Measurements from ENCODE around the gene ZCCHC7.
A peak's percentile ranks its signal among the peaks of the same experiment; 100 is the strongest.
"Not testable (repeated sequence)": the region's sequence is repeated elsewhere in the genome, so short reads cannot be mapped to it uniquely, and the experiment has no call there.

Gene ZCCHC7

GRCh38 chr9:37157726-37158377 lies 37.5 kb downstream of the ZCCHC7 start:
- Histone ChIP-seq H3K9me3 (ENCODE audit: insufficient read depth, low read length) (no peaks in the 10 kb centered on the region), H3K27ac (ENCODE audit: low read length) (no peak overlapping the region), H3K79me2 (ENCODE audit: low read length) (peaks cover 18% of the 10 kb centered on the region; the same call in 1 of the 2 replicates), H2AFZ (ENCODE audit: low read depth, low read length) (no peak overlapping the region), H3K36me3 (replicated peaks; ENCODE audit: low read depth, low read length) (peaks cover 26% of the 10 kb centered on the region), H3K4me2 (ENCODE audit: low read length) (no peak overlapping the region), H3K9ac (ENCODE audit: low read length) (no peak overlapping the region), H3K4me3 (ENCODE audit: low read length) (no peak overlapping the region), H4K20me1 (ENCODE audit: insufficient read depth, low read length) (peaks cover 5% of the 10 kb centered on the region; the same call in 1 of the 2 replicates), H3K4me1 (ENCODE audit: low read length) (peaks cover 4% of the 10 kb centered on the region), H3K27me3 (ENCODE audit: low read depth, low read length) (no peaks in the 10 kb centered on the region)
- TF ChIP-seq EZH2phosphoT487 (IDR thresholded peaks at IDR 0.05; ENCODE audit: low read depth) (no peak), CTCF (IDR thresholded peaks at IDR 0.05; ENCODE audit: low read depth, low read length) (no peak)

GRCh38 chr9:37163299-37163698 lies 42.9 kb downstream of the ZCCHC7 start:
- H3K9ac ChIP-seq (ENCODE audit: low read length) = no peak overlapping the region
- peaks cover 7% of the 10 kb centered on the region; the same call in 1 of the 2 replicates for H3K79me2 ChIP-seq (ENCODE audit: low read length)
- peaks cover 13% of the 10 kb centered on the region for H3K4me1 ChIP-seq (ENCODE audit: low read length)
- H2AFZ ChIP-seq (ENCODE audit: low read depth, low read length) = no peak overlapping the region
- TF ChIP-seq CTCF (IDR thresholded peaks at IDR 0.05; ENCODE audit: low read depth, low read length) = no peak
- TF ChIP-seq EZH2phosphoT487 (IDR thresholded peaks at IDR 0.05; ENCODE audit: low read depth) = no peak
- H3K36me3 ChIP-seq (replicated peaks; ENCODE audit: low read depth, low read length) = peaks cover 16% of the 10 kb centered on the region
- H3K4me2 ChIP-seq (ENCODE audit: low read length) = peak overlapping the region; percentile 18; the same call in 1 of the 2 replicates
- no peak overlapping the region for H3K27ac ChIP-seq (ENCODE audit: low read length)
- no peaks in the 10 kb centered on the region for H3K27me3 ChIP-seq (ENCODE audit: low read depth, low read length)
- H4K20me1 ChIP-seq (ENCODE audit: insufficient read depth, low read length) = no peaks in the 10 kb centered on the region
- no peak overlapping the region for H3K4me3 ChIP-seq (ENCODE audit: low read length)
- H3K9me3 ChIP-seq (ENCODE audit: insufficient read depth, low read length) = no peaks in the 10 kb centered on the region

- H3K9me3 ChIP-seq (ENCODE audit: insufficient read depth, low read length); H2AFZ ChIP-seq (ENCODE audit: low read depth, low read length); H3K4me3 ChIP-seq (ENCODE audit: low read length); H3K27me3 ChIP-seq (ENCODE audit: low read depth, low read length); H3K9ac ChIP-seq (ENCODE audit: low read length); H3K27ac ChIP-seq (ENCODE audit: low read length); H4K20me1 ChIP-seq (ENCODE audit: insufficient read depth, low read length); H3K4me2 ChIP-seq (ENCODE audit: low read length); H3K79me2 ChIP-seq (ENCODE audit: low read length): not testable (repeated sequence)
- Histone ChIP-seq H3K36me3 (replicated peaks; ENCODE audit: low read depth, low read length) (peaks cover 22% of the 10 kb centered on the region), H3K4me1 (ENCODE audit: low read length) (peaks cover 13% of the 10 kb centered on the region)
These were observed 44.0 kb downstream of the ZCCHC7 start for GRCh38 chr9:37164335-37164734.

GRCh38 chr9:37165644-37166043 lies 45.3 kb downstream of the ZCCHC7 start:
- Histone ChIP-seq H3K9me3 (ENCODE audit: insufficient read depth, low read length) (no peaks in the 10 kb centered on the region), H3K36me3 (replicated peaks; ENCODE audit: low read depth, low read length) (peaks cover 19% of the 10 kb centered on the region), H4K20me1 (ENCODE audit: insufficient read depth, low read length) (no peaks in the 10 kb centered on the region), H3K79me2 (ENCODE audit: low read length) (peaks cover 7% of the 10 kb centered on the region; the same call in 1 of the 2 replicates), H3K4me3 (ENCODE audit: low read length) (no peak overlapping the region), H3K9ac (ENCODE audit: low read length) (no peak overlapping the region), H3K27ac (ENCODE audit: low read length) (no peak overlapping the region), H3K4me2 (ENCODE audit: low read length) (no peak overlapping the region), H3K4me1 (ENCODE audit: low read length) (peaks cover 13% of the 10 kb centered on the region), H3K27me3 (ENCODE audit: low read depth, low read length) (no peaks in the 10 kb centered on the region), H2AFZ (ENCODE audit: low read depth, low read length) (no peak overlapping the region)
- TF ChIP-seq CTCF (IDR thresholded peaks at IDR 0.05; ENCODE audit: low read depth, low read length) (no peak), EZH2phosphoT487 (IDR thresholded peaks at IDR 0.05; ENCODE audit: low read depth) (no peak)

All from OCI-LY3 (cell line).